SU-DHL-6 (cell line): ENCODE data around the gene RTEL1.

Experiments
- H2AFZ ChIP-seq: fragments of 200-600 bp; sonication (generic); 2 replicates; pipeline ENCODE4 v1.6.1; 2014; ENCODE audit warnings: low read depth, mild to moderate bottlenecking, moderate library complexity, mixed read lengths, antibody characterized with exemption, low read length; ENCODE audit not compliant: severe bottlenecking
- H3F3A ChIP-seq: fragments of 200-600 bp; shearing (Covaris generic); 2 replicates; pipeline ENCODE4 v1.6.0; 2016; ENCODE audit warnings: antibody characterized with exemption, mild to moderate bottlenecking; ENCODE audit not compliant: insufficient read depth
- H3K27ac ChIP-seq: fragments of 200-600 bp; sonication (generic); 2 replicates; pipeline ENCODE4 v1.5.1; 2016; ENCODE audit warnings: low read depth, mild to moderate bottlenecking, low read length, moderate library complexity, mixed read lengths
- H3K27me3 ChIP-seq: fragments of 200-600 bp; sonication (generic), shearing (Covaris generic); 2 replicates; pipeline ENCODE4 v1.6.0; 2014; ENCODE audit warnings: mild to moderate bottlenecking, low read length
- H3K36me3 ChIP-seq: fragments of 200-600 bp; sonication (generic); 2 replicates; pipeline ENCODE4 v1.6.1; 2014; ENCODE audit warnings: mild to moderate bottlenecking, low read length, mixed read lengths
- H3K4me2 ChIP-seq: fragments of 300-600, 200-600 bp; shearing (Covaris generic), sonication (generic); 2 replicates; pipeline ENCODE4 v1.6.0; 2014; ENCODE audit warnings: low read length, low read depth, mild to moderate bottlenecking; ENCODE audit not compliant: poor library complexity, severe bottlenecking
- H3K4me3 ChIP-seq: fragments of 200-600 bp; sonication (generic); 2 replicates; pipeline ENCODE4 v1.5.1; 2014; ENCODE audit warnings: antibody characterized with exemption, low read length, mild to moderate bottlenecking, mixed read lengths; ENCODE audit not compliant: insufficient read depth, poor library complexity, severe bottlenecking
- H3K79me2 ChIP-seq: fragments of 200-600 bp; sonication (generic); 2 replicates; pipeline ENCODE4 v1.6.1; 2014; ENCODE audit warnings: mild to moderate bottlenecking, low read length, moderate library complexity; ENCODE audit not compliant: insufficient read depth
- H3K9ac ChIP-seq: fragments of 200-600 bp; sonication (generic); 2 replicates; pipeline ENCODE4 v1.7.0; 2014; ENCODE audit warnings: mild to moderate bottlenecking, low read length
- H3K9me2 ChIP-seq: fragments of 200-600 bp; sonication (generic); replicated peaks from 2 replicates; pipeline ENCODE4 v1.6.1; 2014; ENCODE audit warnings: low read length; ENCODE audit not compliant: insufficient read depth
- H3K9me3 ChIP-seq: fragments of 200-600 bp; sonication (generic); 2 replicates; pipeline ENCODE4 v1.6.1; 2014; ENCODE audit warnings: low read length, mixed read lengths; ENCODE audit not compliant: insufficient read depth
- H4K20me1 ChIP-seq: fragments of 200-600 bp; sonication (generic); 2 replicates; pipeline ENCODE4 v1.6.1; 2014; ENCODE audit warnings: low read depth, mild to moderate bottlenecking, antibody characterized with exemption, low read length, moderate library complexity, mixed read lengths
- CTCF ChIP-seq: fragments of 200-600 bp; sonication (generic); IDR thresholded peaks from one replicate; pipeline ENCODE4 v1.5.1; 2017; ENCODE audit warnings: antibody characterized with exemption, mild to moderate bottlenecking, low read length, moderate library complexity; ENCODE audit not compliant: insufficient read depth, poor library complexity, severe bottlenecking
- EZH2phosphoT487 ChIP-seq: fragments of 200-600 bp; sonication (generic), shearing (Covaris generic); conservative IDR thresholded peaks from 2 replicates; pipeline ENCODE4 v1.6.1; 2018; ENCODE audit warnings: mild to moderate bottlenecking, antibody characterized with exemption, low read length, moderate library complexity, mixed read lengths

The RTEL1 gene

GRCh38 chr20:63711085-63711645, 53.1 kb downstream of the RTEL1 start:
- no peak overlapping the region for H3K4me3 ChIP-seq
- no peak overlapping the region for H3K4me2 ChIP-seq
- H2AFZ ChIP-seq = no peak overlapping the region
- 0 out of 2 replicates have a peak, but pooled peaks cover 4% of the 10 kb centered on the region for H3F3A ChIP-seq
- H3K9ac ChIP-seq = no peak overlapping the region
- H3K9me2 ChIP-seq = no peaks in the 10 kb centered on the region
- no peaks in the 10 kb centered on the region for H3K27me3 ChIP-seq
- H3K36me3 ChIP-seq = peaks cover 22% of the 10 kb centered on the region
- no peak overlapping the region for H3K27ac ChIP-seq
- peaks cover 81% of the 10 kb centered on the region for H3K79me2 ChIP-seq
- H3K9me3 ChIP-seq = no peaks in the 10 kb centered on the region
- TF ChIP-seq CTCF (no peak), EZH2phosphoT487 (no peak)
- 0 out of 2 replicates have a peak, but pooled peaks cover 4% of the 10 kb centered on the region for H4K20me1 ChIP-seq

GRCh38 chr20:63712191-63712590, 54.1 kb downstream of the RTEL1 start:
- Histone ChIP-seq H3K4me3 (no peak overlapping the region), H2AFZ (no peak overlapping the region), H4K20me1 (no peaks in the 10 kb centered on the region), H3K27ac (no peak overlapping the region), H3K4me2 (no peak overlapping the region), H3K9me2 (no peaks in the 10 kb centered on the region), H3F3A (0 out of 2 replicates have a peak, but pooled peaks cover 4% of the 10 kb centered on the region), H3K9me3 (no peaks in the 10 kb centered on the region), H3K79me2 (peaks cover 78% of the 10 kb centered on the region), H3K36me3 (peaks cover 22% of the 10 kb centered on the region), H3K9ac (no peak overlapping the region), H3K27me3 (no peaks in the 10 kb centered on the region)
- no peak for TF ChIP-seq EZH2phosphoT487
- TF ChIP-seq CTCF = no peak

- Histone ChIP-seq H4K20me1 (no peaks in the 10 kb centered on the region), H3K4me2 (no peak overlapping the region), H3K36me3 (peaks cover 22% of the 10 kb centered on the region), H3K27me3 (no peaks in the 10 kb centered on the region), H3K27ac (no peak overlapping the region), H3K79me2 (peaks cover 74% of the 10 kb centered on the region), H3K9me3 (no peaks in the 10 kb centered on the region), H3K4me3 (no peak overlapping the region), H3K9ac (no peak overlapping the region), H3K9me2 (no peaks in the 10 kb centered on the region), H3F3A (0 out of 2 replicates have a peak, but pooled peaks cover 7% of the 10 kb centered on the region), H2AFZ (no peak overlapping the region)
- TF ChIP-seq EZH2phosphoT487 (no peak), CTCF (no peak)
Observed at GRCh38 chr20:63714858-63715257, 56.7 kb downstream of the RTEL1 start.
